Kidney glomerular epithelial cell (primary cell): ENCODE results near the gene DBNDD2.

ENCODE experiments used
- DNase-seq: peaks from one replicate; lab custom pipeline; 2025; lab: John Stamatoyannopoulos, UW

Gene DBNDD2

GRCh38 chr20:45407783-45408645 is at the start of gene DBNDD2:
Gene DBNDD2 (plus strand): TSS chr20:45408289. CDS start chr20:45408468, 179 bp downstream.
- no peak for DNase-seq

- DNase-seq = no peak
These were observed 49.1 kb upstream of the DBNDD2 start for GRCh38 chr20:45359069-45359405.

GRCh38 chr20:45359406-45360148 is 48.5 kb upstream of the DBNDD2 start:
- peak; percentile 38 for DNase-seq

- no peak for DNase-seq
These were observed 46.3 kb upstream of the DBNDD2 start for GRCh38 chr20:45361793-45362192.

- DNase-seq = peak; percentile 97
These were observed 45.1 kb upstream of the DBNDD2 start, which contains the start of gene SYS1 for GRCh38 chr20:45362804-45363610. Gene SYS1 (plus strand): TSS chr20:45363156. CDS start chr20:45363532, 376 bp downstream.

GRCh38 chr20:45363611-45364492 is 44.2 kb upstream of the DBNDD2 start:
- no peak for DNase-seq

- DNase-seq = no peak
These were observed 42.6 kb upstream of the DBNDD2 start for GRCh38 chr20:45365444-45365970.

GRCh38 chr20:45366192-45366591 is 41.9 kb upstream of the DBNDD2 start:
- DNase-seq = no peak

- DNase-seq = no peak
These were observed 41.5 kb upstream of the DBNDD2 start for GRCh38 chr20:45366631-45367030.

GRCh38 chr20:45367126-45367525 is 41.0 kb upstream of the DBNDD2 start:
- DNase-seq = no peak

- no peak for DNase-seq
These were observed 39.7 kb upstream of the DBNDD2 start for GRCh38 chr20:45368221-45368980.

GRCh38 chr20:45370571-45371160 is 37.4 kb upstream of the DBNDD2 start:
- no peak for DNase-seq

- no peak for DNase-seq
These were observed 35.8 kb upstream of the DBNDD2 start for GRCh38 chr20:45372241-45372640.

- no peak for DNase-seq
These were observed 35.3 kb upstream of the DBNDD2 start for GRCh38 chr20:45372646-45373352.

GRCh38 chr20:45373353-45374100 is 34.6 kb upstream of the DBNDD2 start:
- peak; percentile 65 for DNase-seq

GRCh38 chr20:45374101-45374467 is 34.0 kb upstream of the DBNDD2 start:
- DNase-seq = no peak

GRCh38 chr20:45374966-45375365 is 33.1 kb upstream of the DBNDD2 start:
- no peak for DNase-seq

- no peak for DNase-seq
These were observed 30.8 kb upstream of the DBNDD2 start for GRCh38 chr20:45377269-45377668.

- DNase-seq = no peak
These were observed 29.9 kb upstream of the DBNDD2 start, which contains the start of gene TP53TG5 for GRCh38 chr20:45378191-45378590. Gene TP53TG5 (minus strand): TSS chr20:45378325. CDS start chr20:45378236, 89 bp downstream.
